ENCODE measurements around the gene OR5C1.

Gene OR5C1

DNA sequence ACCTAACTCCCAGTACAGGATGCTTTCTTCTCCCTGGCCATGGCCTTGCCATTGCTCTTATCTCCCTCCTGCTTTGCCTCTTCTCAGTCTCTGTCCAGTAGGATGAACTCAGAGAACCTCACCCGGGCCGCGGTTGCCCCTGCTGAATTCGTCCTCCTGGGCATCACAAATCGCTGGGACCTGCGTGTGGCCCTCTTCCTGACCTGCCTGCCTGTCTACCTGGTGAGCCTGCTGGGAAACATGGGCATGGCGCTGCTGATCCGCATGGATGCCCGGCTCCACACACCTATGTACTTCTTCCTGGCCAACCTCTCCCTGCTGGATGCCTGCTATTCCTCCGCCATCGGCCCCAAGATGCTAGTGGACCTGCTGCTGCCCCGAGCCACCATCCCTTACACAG, at the start of gene OR5C1:
TSS of gene OR5C1 (plus strand) at position 103 of the 400 bp plus-strand sequence. CDS start at position 103, 0 bp downstream.
- no peak within 1 kb of the TSS for H3K4me3 Mint-ChIP-seq
- H3K4me1 Mint-ChIP-seq (ENCODE audit: low read depth): no peaks in the 10 kb centered on the region
- H3K27ac Mint-ChIP-seq: no peak within 1 kb of the TSS
- no peaks in the 10 kb centered on the region for H3K36me3 Mint-ChIP-seq (ENCODE audit: low read depth)
- H3K27me3 Mint-ChIP-seq: no peaks in the 10 kb centered on the region
- H3K9me3 Mint-ChIP-seq: no peaks in the 10 kb centered on the region

DNA sequence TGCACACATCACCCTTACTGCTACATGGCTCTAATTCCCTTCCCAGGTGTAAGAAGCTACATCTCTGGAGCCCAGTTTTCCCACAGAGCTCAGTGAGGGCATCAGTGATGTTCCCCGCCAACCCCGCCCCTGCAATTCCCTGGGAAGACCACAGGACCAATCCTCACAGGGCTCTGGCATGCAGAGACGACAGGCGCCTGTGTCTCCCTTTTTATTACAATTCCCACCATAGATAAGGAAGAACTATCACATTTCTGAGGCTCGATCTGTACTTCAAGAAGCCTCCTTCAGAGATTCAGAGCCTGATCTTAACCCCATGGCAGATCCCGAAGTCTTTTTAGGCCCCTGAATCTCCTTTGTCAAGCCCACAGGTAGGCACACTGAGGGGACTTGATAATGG, 46.7 kb upstream of the OR5C1 start, which contains the start of gene OR1L6:
TSS of gene OR1L6 (plus strand) at position 301 of the 400 bp plus-strand sequence. CDS start 7,545 bp downstream, outside the sequence.
- Mint-ChIP-seq H3K4me1 (ENCODE audit: low read depth) (no peaks in the 10 kb centered on the region), H3K27ac (no peak within 1 kb of the TSS), H3K4me3 (no peak within 1 kb of the TSS), H3K27me3 (no peaks in the 10 kb centered on the region), H3K9me3 (peaks cover 28% of the 10 kb centered on the region), H3K36me3 (ENCODE audit: low read depth) (no peaks in the 10 kb centered on the region)

DNA sequence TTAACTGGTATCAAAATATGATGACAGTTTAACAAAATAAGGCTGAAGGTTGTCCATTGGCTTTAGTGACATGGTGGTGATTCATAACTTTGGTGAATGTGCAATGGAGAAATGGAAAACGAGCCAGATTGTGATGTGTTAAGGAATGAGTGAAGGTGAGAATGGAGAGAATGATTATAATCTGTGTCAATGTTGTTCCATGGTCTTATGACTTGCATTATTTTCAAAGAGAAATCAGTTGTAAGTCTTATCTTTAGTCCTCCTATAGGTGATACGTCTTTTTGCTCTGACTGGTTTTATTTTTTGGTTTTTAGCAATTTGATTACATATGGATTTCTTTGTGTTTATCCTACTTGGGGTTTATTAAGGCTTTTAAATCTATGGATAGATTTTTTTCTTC, 33.9 kb upstream of the OR5C1 start:
- Mint-ChIP-seq H3K9me3 (peaks cover 33% of the 10 kb centered on the region), H3K4me1 (ENCODE audit: low read depth) (no peaks in the 10 kb centered on the region), H3K27me3 (peaks cover 9% of the 10 kb centered on the region), H3K4me3 (no peak overlapping the region), H3K27ac (no peak overlapping the region), H3K36me3 (ENCODE audit: low read depth) (peaks cover 9% of the 10 kb centered on the region)

DNA sequence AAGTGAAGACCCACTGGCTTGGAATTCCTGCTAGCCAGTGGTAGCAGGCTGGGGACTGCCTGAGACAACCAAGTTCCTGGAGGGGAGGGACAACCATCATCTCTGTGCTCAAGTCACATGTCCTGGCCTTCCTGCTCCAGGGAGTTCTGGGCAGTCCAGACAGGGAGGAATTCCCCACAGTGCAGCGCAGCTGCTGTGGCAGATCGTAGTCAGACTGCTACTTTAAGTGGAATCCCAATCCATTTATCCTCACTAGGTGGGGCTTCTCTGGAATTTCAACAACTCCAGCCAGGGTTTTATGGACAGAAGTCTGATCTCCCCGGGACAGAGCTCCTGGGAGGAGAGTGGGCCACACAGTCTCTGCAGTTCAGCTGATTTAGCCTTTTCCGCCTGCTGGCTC, 20.9 kb upstream of the OR5C1 start:
- peaks cover 37% of the 10 kb centered on the region for H3K9me3 Mint-ChIP-seq
- H3K36me3 Mint-ChIP-seq (ENCODE audit: low read depth): no peaks in the 10 kb centered on the region

DNA sequence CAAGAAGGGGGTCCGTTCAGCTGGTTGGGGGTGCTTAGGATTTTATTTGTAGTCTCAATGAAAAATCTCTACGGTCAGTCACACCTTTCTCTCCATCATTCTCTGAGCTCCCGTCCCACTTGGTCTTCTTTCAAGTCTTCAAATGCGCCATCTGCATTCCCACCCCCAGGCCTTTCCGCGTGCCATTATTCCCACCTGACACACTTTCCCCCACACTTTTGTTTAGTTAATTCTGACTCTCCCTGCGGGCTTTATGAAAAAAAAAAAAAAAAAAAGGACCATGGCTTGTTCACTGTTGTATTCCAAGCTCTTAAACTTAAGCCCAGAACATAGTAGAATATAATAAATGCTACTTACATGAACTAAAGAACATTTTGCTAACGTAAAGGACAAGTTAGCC, 11.7 kb upstream of the OR5C1 start:
- Mint-ChIP-seq H3K27ac (no peak overlapping the region), H3K4me1 (ENCODE audit: low read depth) (no peaks in the 10 kb centered on the region), H3K36me3 (ENCODE audit: low read depth) (no peaks in the 10 kb centered on the region), H3K27me3 (peaks cover 5% of the 10 kb centered on the region), H3K9me3 (peaks cover 8% of the 10 kb centered on the region), H3K4me3 (no peak overlapping the region)

More for the DNA sequence above, 20.9 kb upstream of the OR5C1 start:
- Mint-ChIP-seq H3K4me1 (ENCODE audit: low read depth) (no peaks in the 10 kb centered on the region), H3K27ac (no peak overlapping the region), H3K4me3 (no peak overlapping the region), H3K27me3 (peaks cover 2% of the 10 kb centered on the region)

DNA sequence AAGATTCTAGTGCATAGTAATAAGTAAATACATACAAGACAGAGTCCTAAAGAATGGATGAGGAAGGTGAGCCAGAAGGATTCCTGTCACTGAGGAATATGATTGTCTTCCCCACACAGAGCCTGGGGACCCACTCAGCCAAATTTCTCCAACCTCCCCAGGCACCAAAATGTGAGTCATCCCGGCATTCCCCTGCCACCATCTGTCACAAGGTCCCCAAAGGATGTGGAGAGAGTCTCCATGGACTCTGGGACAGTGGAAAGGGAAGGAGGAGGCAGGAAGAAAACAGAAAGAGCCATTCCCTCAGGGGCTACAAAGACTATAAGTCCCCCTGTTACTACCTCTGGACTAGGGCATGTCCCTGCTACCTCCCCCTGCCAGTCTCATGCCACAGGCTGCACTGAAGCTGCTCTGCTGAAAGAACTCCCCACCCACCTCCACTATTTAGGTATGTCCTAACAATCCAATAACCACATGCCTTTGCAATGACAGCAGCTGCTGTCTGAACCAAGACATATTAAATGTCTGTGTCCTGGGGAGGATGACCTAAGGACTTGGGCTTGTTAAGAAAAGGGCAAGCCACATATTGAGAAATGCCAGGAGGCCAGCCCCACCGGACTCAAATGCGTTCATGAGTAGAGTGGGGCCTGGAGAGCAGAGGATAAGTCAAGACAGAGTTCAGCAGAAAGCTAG, 10.7 kb upstream of the OR5C1 start:
- no peaks in the 10 kb centered on the region for H3K36me3 Mint-ChIP-seq (ENCODE audit: low read depth)
- H3K4me3 Mint-ChIP-seq: no peak overlapping the region
- H3K4me1 Mint-ChIP-seq (ENCODE audit: low read depth): no peaks in the 10 kb centered on the region
- H3K27me3 Mint-ChIP-seq: peaks cover 1% of the 10 kb centered on the region
- H3K27ac Mint-ChIP-seq: no peak overlapping the region
- peaks cover 1% of the 10 kb centered on the region for H3K9me3 Mint-ChIP-seq

DNA sequence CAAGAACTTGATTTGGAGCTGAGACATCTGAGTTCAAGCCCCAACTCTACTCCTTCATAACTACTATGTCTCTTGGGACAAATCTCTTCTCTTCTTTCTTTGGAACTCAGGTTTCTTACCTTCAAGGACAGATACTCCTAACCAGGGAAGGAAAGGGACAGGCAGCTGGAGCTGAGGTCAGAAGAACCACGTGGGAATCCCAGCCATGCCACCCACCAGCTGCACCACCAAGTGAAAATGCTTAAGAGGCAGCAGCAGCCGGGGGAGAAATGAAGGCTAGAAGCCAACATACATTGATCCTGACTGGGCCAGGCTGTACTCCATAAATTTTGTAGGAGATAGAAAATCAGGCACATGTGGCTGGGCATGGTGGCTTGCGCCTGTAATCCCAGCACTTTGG, 9.6 kb upstream of the OR5C1 start:
- Mint-ChIP-seq H3K4me3 (no peak overlapping the region), H3K27me3 (no peaks in the 10 kb centered on the region), H3K27ac (no peak overlapping the region), H3K9me3 (no peaks in the 10 kb centered on the region), H3K36me3 (ENCODE audit: low read depth) (no peaks in the 10 kb centered on the region), H3K4me1 (ENCODE audit: low read depth) (no peaks in the 10 kb centered on the region)

DNA sequence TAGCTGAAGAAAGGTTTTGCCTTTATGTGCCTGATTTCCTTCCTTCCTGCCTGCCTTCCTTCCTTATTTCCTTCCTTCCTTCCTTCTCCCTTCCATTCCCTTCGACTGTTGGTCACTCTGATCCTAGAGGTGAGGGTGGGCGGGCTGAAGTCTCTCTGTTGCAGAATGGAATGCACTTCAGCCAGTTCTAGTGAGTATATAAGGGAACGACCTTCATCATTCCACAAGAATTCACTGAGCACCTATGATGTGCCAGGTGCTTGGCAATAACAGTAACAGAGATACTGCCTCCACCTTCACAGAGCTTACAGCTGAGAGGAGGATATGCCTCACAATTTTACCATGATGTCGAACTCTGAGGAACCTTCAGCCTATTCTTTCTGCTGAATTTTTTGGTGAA, 8.7 kb upstream of the OR5C1 start:
- H3K4me1 Mint-ChIP-seq (ENCODE audit: low read depth): no peaks in the 10 kb centered on the region
- H3K27ac Mint-ChIP-seq: no peak overlapping the region
- H3K4me3 Mint-ChIP-seq: no peak overlapping the region
- H3K27me3 Mint-ChIP-seq: no peaks in the 10 kb centered on the region
- H3K36me3 Mint-ChIP-seq (ENCODE audit: low read depth): no peaks in the 10 kb centered on the region
- no peaks in the 10 kb centered on the region for H3K9me3 Mint-ChIP-seq

DNA sequence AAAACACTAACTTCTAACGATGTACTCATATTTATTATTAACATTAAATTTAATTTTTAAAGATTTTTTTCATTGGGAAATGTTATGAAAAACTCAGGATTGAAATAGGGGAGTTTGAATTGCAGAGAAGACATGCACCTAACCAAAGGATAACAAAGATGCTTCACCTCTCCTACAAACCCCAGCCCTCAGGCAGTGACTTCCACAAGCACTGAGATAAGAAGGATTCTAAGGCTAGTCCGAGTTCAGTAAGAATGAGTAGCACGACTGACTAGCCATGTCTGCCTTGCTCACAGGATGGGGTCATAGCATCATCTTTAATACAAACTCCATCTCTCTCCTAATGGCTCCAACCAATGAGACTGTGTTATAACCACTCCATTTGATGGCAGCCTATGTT, 7.1 kb upstream of the OR5C1 start:
- Mint-ChIP-seq H3K36me3 (ENCODE audit: low read depth) (no peaks in the 10 kb centered on the region), H3K9me3 (no peaks in the 10 kb centered on the region), H3K4me1 (ENCODE audit: low read depth) (no peaks in the 10 kb centered on the region), H3K27ac (no peak overlapping the region), H3K4me3 (no peak overlapping the region), H3K27me3 (no peaks in the 10 kb centered on the region)

DNA sequence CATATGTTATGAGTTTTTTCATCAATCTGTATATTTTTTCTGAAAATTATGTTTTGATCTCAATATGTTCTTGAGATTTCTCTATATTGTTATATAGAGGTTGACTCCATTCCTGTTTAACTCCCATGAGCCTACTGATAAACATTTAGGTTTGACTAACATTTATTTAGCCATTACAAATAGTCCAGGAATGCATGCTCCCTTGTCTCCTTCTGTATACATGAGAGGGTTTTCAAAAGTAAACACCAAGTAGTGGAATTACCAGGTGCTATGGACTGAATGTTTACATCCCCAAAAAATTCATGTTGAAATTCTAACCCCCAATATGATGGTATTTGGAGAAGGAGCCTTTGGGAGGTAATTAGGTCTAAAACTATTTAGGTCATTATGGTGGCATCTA, 3.5 kb upstream of the OR5C1 start:
- Mint-ChIP-seq H3K4me1 (ENCODE audit: low read depth) (no peaks in the 10 kb centered on the region), H3K9me3 (no peaks in the 10 kb centered on the region), H3K36me3 (ENCODE audit: low read depth) (no peaks in the 10 kb centered on the region), H3K27me3 (no peaks in the 10 kb centered on the region), H3K27ac (no peak overlapping the region), H3K4me3 (no peak overlapping the region)

DNA sequence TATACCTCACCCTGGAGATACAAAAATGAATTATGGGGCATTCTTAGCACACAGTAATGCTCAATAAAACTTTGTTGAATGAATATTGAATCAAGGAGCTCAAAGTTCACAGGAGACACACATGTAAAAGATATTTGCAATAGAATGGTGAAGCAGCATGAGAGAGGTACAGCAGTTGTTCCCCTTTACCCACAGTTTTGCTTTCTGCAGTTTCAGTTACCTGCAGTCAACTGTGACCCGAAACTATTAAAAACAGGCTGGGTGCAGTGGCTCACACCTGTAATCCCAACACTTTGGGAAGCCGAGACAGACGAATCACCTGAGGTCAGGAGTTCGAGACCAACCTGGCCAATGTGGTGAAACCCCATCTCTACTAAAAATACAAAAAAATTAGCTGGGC, 2.4 kb upstream of the OR5C1 start:
- Mint-ChIP-seq H3K9me3 (no peaks in the 10 kb centered on the region), H3K4me3 (no peak overlapping the region), H3K27ac (no peak overlapping the region), H3K4me1 (ENCODE audit: low read depth) (no peaks in the 10 kb centered on the region), H3K36me3 (ENCODE audit: low read depth) (no peaks in the 10 kb centered on the region), H3K27me3 (no peaks in the 10 kb centered on the region)

DNA sequence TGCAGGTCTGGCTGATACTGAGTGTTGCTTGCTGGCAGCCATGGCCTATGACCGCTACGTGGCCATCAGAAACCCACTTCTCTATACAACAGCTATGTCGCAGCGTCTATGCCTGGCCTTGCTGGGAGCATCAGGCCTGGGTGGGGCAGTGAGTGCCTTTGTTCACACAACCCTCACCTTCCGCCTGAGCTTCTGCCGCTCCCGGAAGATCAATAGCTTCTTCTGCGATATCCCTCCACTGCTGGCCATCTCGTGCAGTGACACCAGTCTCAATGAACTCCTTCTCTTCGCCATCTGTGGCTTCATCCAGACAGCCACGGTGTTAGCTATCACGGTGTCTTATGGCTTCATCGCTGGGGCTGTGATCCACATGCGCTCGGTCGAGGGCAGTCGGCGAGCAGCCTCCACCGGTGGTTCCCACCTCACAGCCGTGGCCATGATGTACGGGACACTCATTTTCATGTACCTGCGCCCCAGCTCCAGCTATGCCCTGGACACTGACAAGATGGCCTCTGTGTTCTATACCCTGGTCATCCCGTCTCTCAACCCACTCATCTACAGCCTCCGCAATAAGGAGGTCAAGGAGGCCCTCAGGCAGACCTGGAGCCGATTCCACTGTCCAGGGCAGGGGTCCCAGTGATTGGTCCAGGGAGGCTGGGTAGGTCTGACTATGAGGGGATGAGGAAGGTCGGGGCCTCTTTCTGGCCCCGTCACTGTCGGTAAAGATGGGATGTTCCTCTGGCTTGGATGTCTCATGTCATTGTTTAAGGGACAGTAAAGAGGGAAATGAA, 718 bp downstream of the OR5C1 start:
- Mint-ChIP-seq H3K36me3 (ENCODE audit: low read depth) (no peaks in the 10 kb centered on the region), H3K9me3 (no peaks in the 10 kb centered on the region), H3K27me3 (no peaks in the 10 kb centered on the region), H3K27ac (no peak overlapping the region), H3K4me1 (ENCODE audit: low read depth) (no peaks in the 10 kb centered on the region), H3K4me3 (no peak overlapping the region)

DNA sequence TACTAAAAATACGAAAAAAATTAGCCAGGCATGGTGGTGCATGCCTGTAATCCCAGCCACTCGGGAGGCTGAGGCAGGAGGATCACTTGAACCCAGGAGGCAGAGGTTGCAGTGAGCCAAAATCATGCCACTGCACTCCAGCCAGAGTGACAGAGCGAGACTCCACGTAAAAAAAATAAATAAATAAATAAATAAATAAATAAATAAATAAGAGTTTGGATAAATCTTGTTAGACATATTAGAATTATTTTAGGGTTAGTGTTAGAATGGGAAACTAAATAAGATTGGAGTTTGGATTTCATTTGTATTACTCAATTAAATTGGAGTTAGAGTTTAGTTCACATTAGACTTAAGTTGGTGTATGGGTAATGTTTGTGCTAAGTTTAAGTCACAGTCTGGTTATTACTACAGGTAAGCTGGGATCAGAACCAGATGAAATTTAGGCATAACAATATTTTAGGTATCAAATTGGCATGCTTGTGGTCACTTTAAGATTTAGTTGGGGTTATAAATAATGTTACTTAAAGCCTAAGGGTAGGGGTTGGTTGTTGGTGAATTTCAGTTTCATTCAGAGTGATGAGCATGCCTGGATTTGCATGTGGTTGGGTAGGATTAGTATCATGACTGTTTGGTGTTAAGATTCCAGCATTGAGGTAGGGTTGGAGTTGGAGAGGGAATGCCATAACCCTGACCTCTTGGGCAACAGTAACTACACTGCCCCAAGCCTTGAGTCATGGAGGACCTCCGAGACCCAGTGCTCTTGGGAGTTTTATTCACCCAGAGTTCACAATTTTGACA, 3.3 kb downstream of the OR5C1 start:
- H3K27ac Mint-ChIP-seq: no peak overlapping the region
- H3K27me3 Mint-ChIP-seq: no peaks in the 10 kb centered on the region
- no peaks in the 10 kb centered on the region for H3K9me3 Mint-ChIP-seq
- H3K36me3 Mint-ChIP-seq (ENCODE audit: low read depth): no peaks in the 10 kb centered on the region
- H3K4me3 Mint-ChIP-seq: no peak overlapping the region
- H3K4me1 Mint-ChIP-seq (ENCODE audit: low read depth): no peaks in the 10 kb centered on the region

DNA sequence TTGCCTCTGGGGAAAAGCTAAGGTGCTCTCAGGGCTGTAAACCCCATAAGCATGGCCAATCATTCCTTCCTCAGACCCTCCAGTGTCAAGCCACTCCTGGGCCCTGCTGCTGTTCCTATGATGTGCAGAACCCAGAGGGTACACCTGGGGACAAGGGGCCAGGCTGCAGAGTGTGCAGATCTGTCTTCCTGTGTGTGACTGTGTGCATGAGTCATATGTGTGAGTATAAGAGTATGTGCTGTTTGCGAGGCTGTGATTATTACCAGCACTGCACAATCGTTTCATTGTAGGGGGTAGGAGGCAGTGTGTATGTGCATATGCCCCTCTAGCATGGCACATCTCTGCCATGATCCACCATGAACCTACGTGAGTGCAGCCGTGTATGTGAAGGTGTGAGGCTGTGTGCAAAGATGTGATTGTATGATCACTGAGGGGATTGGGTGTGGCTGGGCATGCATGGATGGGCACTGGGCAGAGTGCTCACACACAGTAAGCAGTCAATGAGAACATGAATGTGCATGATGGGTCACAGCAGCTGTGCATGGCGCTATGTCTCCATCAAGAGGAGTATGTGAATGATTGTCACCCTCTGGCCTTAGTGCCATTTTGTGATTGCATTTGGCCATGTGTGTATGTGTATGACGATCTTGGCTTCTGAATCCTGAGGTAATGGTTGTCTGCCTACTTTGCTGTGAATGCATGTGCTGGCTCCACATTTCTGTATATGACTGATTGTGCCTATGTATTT, 8.8 kb downstream of the OR5C1 start:
- Mint-ChIP-seq H3K4me1 (ENCODE audit: low read depth) (no peaks in the 10 kb centered on the region), H3K36me3 (ENCODE audit: low read depth) (no peaks in the 10 kb centered on the region), H3K27me3 (no peaks in the 10 kb centered on the region), H3K9me3 (no peaks in the 10 kb centered on the region), H3K27ac (no peak overlapping the region), H3K4me3 (no peak overlapping the region)
